ENCODE data around the gene VEZT.

VEZT gene

GRCh38 chr12:95349291-95349690 is 131.7 kb downstream of the VEZT start:
- H2AFZ ChIP-seq (ENCODE audit: low read depth, low read length) = no peak overlapping the region
- H3K27ac ChIP-seq (ENCODE audit: low read length) = no peak overlapping the region
- H3K36me3 ChIP-seq (ENCODE audit: insufficient read depth, low read length) = no peaks in the 10 kb centered on the region
- no peaks in the 10 kb centered on the region for H4K20me1 ChIP-seq (ENCODE audit: insufficient read depth, low read length)
- no peaks in the 10 kb centered on the region for H3K4me1 ChIP-seq (ENCODE audit: insufficient read depth, low read length)
- no peak overlapping the region for H3K4me3 ChIP-seq (ENCODE audit: low read depth in 1 of 2, low read length in 2 of 2)
- H3K79me2 ChIP-seq (ENCODE audit: insufficient read depth, low read length) = no peaks in the 10 kb centered on the region
- DNase-seq (no peak), ATAC-seq (ENCODE audit: insufficient read depth, low read depth) (no peak)
- no peak overlapping the region for H3K9ac ChIP-seq (ENCODE audit: low read depth, low read length)
- TF ChIP-seq EZH2 (IDR thresholded peaks at IDR 0.05; ENCODE audit: borderline replicate concordance, low read depth, low read length, severe bottlenecking) = no peak
- TF ChIP-seq, protein P1, sequence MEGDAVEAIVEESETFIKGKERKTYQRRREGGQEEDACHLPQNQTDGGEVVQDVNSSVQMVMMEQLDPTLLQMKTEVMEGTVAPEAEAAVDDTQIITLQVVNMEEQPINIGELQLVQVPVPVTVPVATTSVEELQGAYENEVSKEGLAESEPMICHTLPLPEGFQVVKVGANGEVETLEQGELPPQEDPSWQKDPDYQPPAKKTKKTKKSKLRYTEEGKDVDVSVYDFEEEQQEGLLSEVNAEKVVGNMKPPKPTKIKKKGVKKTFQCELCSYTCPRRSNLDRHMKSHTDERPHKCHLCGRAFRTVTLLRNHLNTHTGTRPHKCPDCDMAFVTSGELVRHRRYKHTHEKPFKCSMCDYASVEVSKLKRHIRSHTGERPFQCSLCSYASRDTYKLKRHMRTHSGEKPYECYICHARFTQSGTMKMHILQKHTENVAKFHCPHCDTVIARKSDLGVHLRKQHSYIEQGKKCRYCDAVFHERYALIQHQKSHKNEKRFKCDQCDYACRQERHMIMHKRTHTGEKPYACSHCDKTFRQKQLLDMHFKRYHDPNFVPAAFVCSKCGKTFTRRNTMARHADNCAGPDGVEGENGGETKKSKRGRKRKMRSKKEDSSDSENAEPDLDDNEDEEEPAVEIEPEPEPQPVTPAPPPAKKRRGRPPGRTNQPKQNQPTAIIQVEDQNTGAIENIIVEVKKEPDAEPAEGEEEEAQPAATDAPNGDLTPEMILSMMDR (IDR thresholded peaks at IDR 0.05; ENCODE audit: borderline replicate concordance, extremely low read depth, low read length, poor library complexity, severe bottlenecking) = no peak
- no peaks in the 10 kb centered on the region for H3K27me3 ChIP-seq (ENCODE audit: insufficient read depth, low read length, poor library complexity)
- no peaks in the 10 kb centered on the region for H3K9me3 ChIP-seq (ENCODE audit: insufficient read depth, low read length, severe bottlenecking)
- H3K4me2 ChIP-seq (ENCODE audit: insufficient read depth, low read length) = no peak overlapping the region

DNA sequence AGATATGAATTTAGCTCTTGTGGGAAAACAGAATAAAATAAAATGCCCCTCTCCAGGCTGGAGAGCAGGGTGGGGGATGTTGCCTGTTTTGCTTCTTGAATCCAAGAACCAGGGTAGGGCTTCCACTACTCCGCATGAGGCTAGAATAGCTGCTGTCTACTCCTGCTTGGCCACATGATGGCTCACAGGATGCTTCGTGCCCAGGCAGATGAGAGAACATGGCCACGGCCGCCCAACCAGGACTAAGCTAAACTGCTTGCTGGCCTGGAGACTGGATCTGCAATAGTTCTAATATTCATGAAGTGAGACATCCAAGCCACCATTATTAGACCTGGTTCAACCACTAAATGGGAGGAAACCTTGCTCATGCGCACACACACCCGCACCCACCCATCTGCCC is 134.1 kb downstream of the VEZT start:
- no peak for ATAC-seq (ENCODE audit: insufficient read depth, low read depth)
- Histone ChIP-seq H4K20me1 (ENCODE audit: insufficient read depth, low read length) (no peaks in the 10 kb centered on the region), H3K9ac (ENCODE audit: low read depth, low read length) (no peak overlapping the region), H3K4me3 (ENCODE audit: low read depth in 1 of 2, low read length in 2 of 2) (no peak overlapping the region), H3K27me3 (ENCODE audit: insufficient read depth, low read length, poor library complexity) (no peaks in the 10 kb centered on the region), H3K4me1 (ENCODE audit: insufficient read depth, low read length) (no peaks in the 10 kb centered on the region), H3K79me2 (ENCODE audit: insufficient read depth, low read length) (no peaks in the 10 kb centered on the region), H3K27ac (ENCODE audit: low read length) (no peak overlapping the region), H3K4me2 (ENCODE audit: insufficient read depth, low read length) (no peak overlapping the region), H3K36me3 (ENCODE audit: insufficient read depth, low read length) (no peaks in the 10 kb centered on the region), H2AFZ (ENCODE audit: low read depth, low read length) (no peak overlapping the region), H3K9me3 (ENCODE audit: insufficient read depth, low read length, severe bottlenecking) (no peaks in the 10 kb centered on the region)
- DNase-seq = no peak
- TF ChIP-seq, protein P1 (IDR thresholded peaks at IDR 0.05; ENCODE audit: borderline replicate concordance, extremely low read depth, low read length, poor library complexity, severe bottlenecking) = no peak
- TF ChIP-seq EZH2 (IDR thresholded peaks at IDR 0.05; ENCODE audit: borderline replicate concordance, low read depth, low read length, severe bottlenecking) = no peak
